GM18520 (cell line): ENCODE results near the gene MAP3K2.

Experiments used
- ATAC-seq: cut with Tn5 transposase; IDR thresholded peaks from one replicate; pipeline ENCODE4 v1.9.1; 2021; ENCODE audit not compliant: unreplicated experiment

The MAP3K2 gene

GRCh38 chr2:127387655-127388422, at the start of gene MAP3K2:
TSS of gene MAP3K2 (minus strand) at chr2:127387975. CDS start at chr2:127343129, 44,846 bp downstream.
- ATAC-seq, result peak; percentile 74

GRCh38 chr2:127437056-127437455, 49.3 kb upstream of the MAP3K2 start:
- no peak for ATAC-seq

GRCh38 chr2:127434515-127434914, 46.7 kb upstream of the MAP3K2 start:
- ATAC-seq, result no peak

- ATAC-seq, result no peak
These were observed 43.7 kb upstream of the MAP3K2 start for GRCh38 chr2:127431408-127432023.

- no peak for ATAC-seq
These were observed 42.2 kb upstream of the MAP3K2 start for GRCh38 chr2:127429844-127430425.

- ATAC-seq, result no peak
These were observed 41.5 kb upstream of the MAP3K2 start for GRCh38 chr2:127429291-127429690.

- no peak for ATAC-seq
These were observed 41.0 kb upstream of the MAP3K2 start for GRCh38 chr2:127428815-127429109.

- no peak for ATAC-seq
These were observed 40.5 kb upstream of the MAP3K2 start for GRCh38 chr2:127428057-127428814.

- ATAC-seq, result no peak
These were observed 39.7 kb upstream of the MAP3K2 start for GRCh38 chr2:127427376-127428056.

- no peak for ATAC-seq
These were observed 39.0 kb upstream of the MAP3K2 start for GRCh38 chr2:127426501-127427354.

- ATAC-seq, result no peak
These were observed 38.0 kb upstream of the MAP3K2 start for GRCh38 chr2:127425540-127426490.

GRCh38 chr2:127424598-127425520, 37.1 kb upstream of the MAP3K2 start:
- no peak for ATAC-seq

GRCh38 chr2:127423880-127424279, 36.1 kb upstream of the MAP3K2 start:
- ATAC-seq, result no peak

- ATAC-seq, result no peak
These were observed 35.7 kb upstream of the MAP3K2 start for GRCh38 chr2:127423478-127423843.

- no peak for ATAC-seq
These were observed 35.0 kb upstream of the MAP3K2 start for GRCh38 chr2:127422559-127423477.

- no peak for ATAC-seq
These were observed 34.2 kb upstream of the MAP3K2 start for GRCh38 chr2:127421871-127422558.
